ENCODE data around the gene KRTAP10-4.
"Not testable (repeated sequence)": the region's sequence is repeated elsewhere in the genome, so short reads cannot be mapped to it uniquely, and the experiment has no call there.

Gene KRTAP10-4

DNA sequence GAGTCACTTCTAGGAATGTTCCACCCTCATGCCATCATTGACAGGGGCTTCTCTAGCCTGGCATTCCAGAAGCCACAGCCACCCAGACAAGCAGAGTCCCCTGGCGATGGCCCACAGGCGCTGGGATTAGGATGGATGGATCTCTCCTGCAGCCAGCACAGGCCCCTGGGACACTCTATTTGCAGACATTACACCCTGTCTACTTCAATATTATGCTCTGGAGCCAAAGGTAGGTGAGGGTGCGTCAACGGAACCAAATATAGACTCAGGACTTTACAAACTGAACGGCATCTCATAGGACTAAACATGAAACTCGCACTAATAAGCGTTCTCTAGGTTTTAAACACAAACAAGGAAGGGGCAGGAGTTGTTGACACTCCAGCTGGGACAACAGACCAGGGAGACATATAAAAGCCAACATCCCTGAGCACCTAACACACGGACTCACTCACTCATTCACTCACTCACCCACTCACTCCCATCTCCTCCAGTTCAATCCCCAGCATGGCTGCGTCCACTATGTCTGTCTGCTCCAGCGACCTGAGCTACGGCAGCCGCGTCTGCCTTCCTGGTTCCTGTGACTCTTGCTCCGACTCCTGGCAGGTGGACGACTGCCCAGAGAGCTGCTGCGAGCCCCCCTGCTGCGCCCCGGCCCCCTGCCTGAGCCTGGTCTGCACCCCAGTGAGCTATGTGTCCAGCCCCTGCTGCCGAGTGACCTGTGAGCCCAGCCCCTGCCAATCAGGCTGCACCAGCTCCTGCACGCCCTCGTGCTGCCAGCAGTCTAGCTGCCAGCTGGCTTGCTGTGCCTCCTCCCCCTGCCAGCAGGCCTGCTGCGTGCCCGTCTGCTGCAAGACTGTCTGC is 26.8 kb downstream of the KRTAP10-4 start, which contains the start of gene KRTAP10-7:
TSS of gene KRTAP10-7 (plus strand) at position 480 of the 861 bp plus-strand sequence. CDS start at position 505, 25 bp downstream.
- DNase-seq: not testable (repeated sequence)

DNA sequence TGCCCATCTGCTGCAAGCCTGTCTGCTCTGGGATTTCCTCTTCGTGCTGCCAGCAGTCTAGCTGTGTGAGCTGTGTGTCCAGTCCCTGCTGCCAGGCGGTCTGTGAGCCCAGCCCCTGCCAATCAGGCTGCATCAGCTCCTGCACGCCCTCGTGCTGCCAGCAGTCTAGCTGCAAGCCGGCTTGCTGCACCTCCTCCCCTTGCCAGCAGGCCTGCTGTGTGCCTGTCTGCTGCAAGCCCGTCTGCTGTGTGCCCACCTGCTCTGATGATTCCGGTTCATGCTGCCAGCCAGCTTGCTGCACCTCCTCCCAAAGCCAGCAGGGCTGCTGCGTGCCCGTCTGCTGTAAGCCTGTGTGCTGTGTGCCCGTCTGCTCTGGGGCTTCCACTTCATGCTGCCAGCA is 27.6 kb downstream of the KRTAP10-4 start:
- DNase-seq: peak; percentile 55

DNA sequence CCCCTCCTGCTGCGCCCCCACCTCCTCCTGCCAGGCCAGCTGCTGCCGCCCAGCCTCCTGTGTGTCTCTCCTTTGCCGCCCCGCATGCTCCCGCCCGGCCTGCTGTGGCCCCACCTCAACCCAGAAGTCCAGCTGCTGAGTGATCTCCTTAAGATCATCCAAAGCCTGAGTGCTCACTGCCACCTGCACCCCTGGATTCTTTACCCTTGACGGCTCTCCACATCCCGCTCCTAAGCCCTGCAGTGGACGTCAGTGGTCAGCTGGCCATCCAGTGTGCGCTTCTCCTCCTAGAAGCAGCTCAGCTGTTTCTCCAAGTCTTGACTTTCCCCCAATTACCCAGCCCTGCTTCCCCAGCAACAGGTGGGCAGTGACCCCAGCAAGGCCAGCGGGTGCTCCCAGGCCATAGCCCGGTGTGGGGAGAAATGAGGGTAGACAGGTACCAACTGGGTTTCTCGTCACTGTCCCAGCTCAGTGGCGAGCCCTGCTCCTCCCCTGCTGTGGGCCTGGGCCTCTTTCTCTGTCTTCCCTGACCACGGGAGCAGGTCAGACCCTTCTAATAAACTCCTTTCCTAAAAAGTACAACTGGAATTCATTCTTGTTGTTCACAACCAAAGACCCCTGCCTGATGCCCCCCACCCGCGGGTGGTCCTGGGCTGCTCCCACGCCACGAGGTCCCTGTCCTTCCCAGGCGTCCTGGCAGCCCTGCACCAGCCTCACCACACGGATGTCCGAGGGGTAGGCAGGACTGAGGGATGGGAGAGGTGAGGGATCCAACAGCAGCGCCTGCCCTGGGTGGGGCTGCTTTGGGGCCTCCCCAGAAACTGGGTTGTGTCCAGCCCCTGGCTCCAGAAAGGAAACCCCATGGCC is 28.3 kb downstream of the KRTAP10-4 start:
- DNase-seq: no peak

DNA sequence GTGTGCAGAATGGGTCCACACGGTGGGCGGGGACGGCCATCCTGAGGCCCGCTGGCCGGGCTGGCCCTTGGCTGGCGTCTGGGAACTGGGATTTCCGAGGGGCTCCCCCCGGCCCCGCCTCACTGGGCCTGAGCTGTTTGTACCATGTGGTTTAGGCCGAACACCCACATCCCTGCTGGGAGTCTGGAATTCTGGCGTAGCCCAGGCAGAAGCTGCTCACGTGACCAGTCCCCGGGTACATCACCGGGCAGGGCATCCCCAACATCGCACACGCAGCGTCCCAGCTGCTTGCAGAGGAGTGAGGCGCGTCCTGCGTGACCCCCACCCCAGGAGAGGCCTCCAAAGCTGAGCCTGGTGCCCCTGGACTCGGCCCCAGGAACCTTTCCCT is 28.9 kb downstream of the KRTAP10-4 start:
- DNase-seq: no peak

DNA sequence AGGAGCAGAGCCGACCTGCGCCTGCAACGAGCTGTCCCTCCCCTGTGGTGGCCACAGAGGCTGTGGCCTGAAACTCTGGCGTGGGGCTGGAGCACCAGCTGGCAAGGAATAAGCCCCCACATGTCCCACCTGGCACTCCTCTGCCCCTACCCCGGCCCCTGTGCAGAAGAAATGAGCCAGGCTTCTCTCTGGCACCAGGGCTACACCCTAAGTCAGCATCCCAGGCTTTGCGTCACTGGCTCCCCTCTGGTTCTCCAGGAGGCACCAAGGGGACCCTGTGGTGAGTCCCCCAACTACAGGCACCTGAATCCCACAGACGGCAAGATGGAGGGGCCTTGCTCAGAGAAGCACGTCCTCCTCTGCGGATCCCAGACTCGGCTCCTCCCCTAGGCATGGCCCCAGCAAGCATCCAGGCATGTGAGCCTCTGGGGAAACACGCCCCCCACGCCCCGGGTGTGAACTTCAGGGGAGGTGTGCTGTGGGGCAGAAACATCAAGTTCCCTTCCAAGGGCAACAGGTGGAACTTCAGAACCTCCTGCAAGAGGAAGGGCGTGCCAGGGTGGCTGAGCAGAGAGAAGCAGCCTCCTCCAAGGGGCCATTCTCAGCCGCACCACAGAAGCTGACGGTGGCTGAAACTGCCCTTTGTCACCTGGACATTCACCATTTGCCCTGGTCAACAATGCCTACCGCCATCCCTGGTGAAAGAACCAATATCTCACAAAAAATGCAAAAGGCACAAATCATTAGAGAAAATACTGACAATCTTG is 29.8 kb downstream of the KRTAP10-4 start:
- no peak for DNase-seq

DNA sequence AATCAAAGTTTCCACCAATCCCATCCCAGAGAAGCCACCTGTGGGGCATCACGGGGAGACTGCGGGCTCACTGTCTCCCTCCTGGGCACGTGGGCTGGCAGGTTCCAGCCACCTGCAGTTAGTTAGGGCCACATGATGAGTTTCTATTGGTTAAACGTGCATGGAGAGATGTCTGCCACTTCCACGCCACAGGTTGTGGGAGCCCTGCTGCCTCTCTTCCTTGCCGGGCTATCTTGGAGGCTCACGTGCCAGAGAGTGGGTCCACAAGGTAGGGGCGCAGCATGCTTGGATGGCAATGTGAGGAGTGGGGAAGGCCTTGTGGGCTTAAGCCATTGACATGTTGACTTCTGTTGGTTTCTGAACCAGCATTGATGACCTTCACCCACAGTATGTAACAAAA is 30.4 kb downstream of the KRTAP10-4 start:
- no peak for DNase-seq

DNA sequence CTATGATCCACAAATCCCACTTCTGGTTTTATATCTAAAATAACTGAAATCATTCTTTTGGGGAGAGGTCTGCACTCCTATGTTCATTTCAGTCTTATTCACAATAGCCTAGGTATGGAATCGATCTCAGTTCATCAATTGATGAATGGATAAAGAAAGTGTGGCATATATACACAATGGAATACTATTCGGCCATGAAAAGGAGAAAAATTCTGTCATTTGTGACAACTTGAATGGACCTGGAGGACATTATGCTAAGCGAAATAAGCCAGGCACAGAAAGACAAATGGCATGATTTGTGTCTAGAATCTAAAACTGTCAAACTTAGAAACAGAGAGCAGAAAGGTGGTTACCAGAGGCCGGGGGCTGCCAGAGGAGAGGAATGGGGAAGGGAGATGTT is 33.0 kb downstream of the KRTAP10-4 start:
- DNase-seq: no peak

DNA sequence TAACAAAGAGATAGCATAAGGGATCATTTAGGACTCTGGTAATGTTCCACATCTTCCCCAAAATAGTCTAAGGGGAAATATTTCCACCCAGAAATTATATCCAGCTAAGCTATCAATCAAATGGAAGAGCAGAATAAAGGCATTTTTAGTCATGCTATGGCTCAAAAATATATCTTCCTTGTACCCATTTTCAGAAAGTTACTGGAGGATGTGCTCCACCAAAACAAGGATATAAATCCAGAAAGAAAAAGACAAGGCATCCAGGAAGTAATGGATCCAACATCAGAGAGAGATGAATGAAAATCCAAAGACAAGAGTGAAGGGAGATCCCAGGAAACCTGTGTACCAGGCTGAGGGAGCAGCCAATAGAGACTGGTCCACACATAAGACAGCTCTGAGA is 35.7 kb downstream of the KRTAP10-4 start:
- no peak for DNase-seq

DNA sequence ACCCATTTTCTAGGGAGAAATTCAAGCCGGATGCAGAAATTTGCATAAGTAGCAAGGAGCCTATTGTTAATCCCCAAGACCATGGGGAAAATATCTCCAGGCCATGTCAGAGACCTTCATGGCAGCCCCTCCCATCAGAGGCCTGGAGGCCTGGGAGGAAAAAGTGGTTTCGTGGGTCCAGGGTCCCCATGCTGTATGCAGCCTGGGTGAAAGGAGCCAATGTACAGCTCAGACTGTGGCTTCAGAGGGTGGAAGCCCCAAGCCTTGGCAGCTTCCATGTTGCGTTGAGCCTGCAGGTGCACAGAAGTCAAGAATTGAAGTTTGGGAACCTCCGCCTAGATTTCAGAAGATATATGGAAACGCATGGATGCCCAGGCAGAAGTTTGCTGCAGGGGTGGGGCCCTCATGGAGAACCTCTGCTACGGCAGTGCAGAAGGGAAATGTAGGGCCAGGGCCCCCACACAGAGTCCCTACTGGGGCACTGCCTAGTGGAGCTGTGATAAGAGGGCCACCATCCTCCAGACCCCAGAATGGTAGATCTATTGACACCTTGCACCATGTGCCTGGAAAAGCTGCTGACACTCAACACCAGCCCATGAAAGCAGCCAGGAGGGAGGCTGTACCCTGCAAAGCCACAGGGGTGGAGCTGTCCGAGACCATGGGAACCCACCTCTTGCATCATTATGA is 36.8 kb downstream of the KRTAP10-4 start:
- not testable (repeated sequence) for DNase-seq

DNA sequence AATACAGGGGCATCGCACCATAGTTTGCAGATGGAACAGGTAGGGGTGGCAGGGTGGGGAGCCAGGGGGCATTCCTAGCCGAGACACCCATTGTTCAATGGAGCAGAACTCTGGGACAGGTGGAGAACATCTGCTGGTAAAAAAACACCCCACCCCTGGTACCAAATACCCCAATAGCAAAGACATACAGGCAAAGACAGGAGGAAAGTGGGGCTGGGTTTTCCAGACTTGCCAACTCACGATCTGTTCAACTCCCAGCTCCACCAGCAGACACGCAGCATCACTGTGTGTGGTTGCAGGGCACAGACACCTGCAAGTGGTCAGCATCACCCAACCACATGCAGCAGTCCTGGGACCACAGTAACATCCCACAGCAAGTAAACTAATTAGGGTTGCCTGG is 38.0 kb downstream of the KRTAP10-4 start:
- no peak for DNase-seq

DNA sequence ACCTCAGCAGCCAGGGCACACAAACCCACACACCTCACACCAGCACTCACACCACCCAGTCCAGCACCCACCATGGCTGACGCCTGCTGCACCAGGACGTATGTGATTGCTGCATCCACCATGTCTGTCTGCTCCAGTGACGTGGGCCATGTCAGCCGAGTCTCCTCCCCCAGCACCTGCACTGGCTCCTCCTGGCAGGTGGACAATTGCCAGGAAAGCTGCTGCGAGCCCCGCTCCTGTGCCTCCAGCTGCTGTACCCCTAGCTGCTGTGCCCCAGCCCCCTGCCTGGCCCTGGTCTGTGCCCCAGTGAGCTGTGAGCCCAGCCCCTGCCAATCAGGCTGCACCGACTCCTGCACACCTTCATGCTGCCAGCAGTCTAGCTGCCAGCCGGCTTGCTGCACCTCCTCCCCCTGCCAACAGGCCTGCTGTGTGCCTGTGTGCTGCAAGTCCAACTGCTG is 38.5 kb downstream of the KRTAP10-4 start, which contains the start of gene KRTAP10-8:
TSS of gene KRTAP10-8 (plus strand) at position 51 of the 458 bp plus-strand sequence. CDS start at position 73, 22 bp downstream.
- DNase-seq: no peak

DNA sequence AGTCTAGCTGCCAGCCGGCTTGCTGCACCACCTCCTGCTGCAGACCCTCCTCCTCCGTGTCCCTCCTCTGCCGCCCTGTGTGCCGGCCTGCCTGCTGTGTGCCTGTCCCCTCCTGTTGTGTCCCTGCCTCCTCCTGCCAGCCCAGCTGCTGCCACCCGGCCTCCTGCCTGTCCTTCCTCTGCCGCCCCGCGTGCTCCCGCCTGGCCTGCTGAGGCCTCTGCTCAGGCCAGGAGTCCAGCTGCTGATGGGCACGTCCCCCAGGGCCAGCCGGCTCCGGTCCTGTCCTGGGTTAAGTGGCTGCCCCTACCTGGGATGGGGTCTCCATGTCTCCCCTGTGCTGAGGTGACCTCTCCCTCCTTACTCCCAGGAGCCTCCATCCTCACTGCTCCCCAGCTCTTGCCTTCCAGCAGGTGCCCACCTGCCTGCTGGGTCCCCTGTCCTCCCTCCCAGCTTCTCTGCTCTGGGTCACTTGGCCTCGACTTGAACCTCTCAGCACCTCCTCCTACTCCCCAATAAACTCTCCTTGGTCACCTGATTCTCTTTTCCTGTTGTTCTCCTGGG is 39.2 kb downstream of the KRTAP10-4 start:
- no peak for DNase-seq

DNA sequence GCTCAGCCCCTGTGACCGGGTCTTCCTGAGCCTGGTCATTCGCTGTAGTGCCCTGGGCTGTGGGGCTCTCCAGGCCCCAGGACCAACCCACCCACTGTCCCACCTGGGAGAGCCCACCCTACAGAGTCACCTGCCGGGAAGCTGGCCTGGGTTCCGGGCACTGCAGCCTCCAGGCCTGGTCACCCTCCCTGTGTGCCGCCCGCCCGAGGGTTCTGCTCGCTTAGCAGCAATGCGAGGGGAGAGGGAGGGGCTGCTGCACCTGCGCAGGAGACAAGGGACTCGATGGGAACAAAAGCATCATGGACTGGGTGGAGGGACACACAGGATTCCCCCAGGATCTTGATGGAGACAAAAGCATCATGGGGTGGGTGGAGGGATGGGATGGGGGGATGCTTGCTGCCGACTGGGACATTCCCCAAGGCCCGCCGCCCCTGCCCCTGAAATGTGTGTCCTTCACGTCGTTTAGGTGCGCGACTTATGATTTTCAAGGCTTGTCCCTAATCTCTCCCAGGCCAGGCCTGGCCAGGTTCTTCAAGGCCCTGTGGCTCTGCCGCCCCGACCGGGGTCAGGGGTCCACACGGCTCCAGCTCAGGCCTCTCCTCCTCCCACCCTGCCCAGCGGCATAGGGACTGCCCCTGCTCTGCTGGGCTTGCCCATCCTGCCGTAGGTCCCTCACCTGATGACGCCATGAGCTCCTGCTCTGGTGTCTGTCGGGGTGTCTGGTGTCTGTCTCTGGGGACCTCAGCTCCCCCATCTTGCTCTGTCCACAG is 40.0 kb downstream of the KRTAP10-4 start:
- DNase-seq: no peak

DNA sequence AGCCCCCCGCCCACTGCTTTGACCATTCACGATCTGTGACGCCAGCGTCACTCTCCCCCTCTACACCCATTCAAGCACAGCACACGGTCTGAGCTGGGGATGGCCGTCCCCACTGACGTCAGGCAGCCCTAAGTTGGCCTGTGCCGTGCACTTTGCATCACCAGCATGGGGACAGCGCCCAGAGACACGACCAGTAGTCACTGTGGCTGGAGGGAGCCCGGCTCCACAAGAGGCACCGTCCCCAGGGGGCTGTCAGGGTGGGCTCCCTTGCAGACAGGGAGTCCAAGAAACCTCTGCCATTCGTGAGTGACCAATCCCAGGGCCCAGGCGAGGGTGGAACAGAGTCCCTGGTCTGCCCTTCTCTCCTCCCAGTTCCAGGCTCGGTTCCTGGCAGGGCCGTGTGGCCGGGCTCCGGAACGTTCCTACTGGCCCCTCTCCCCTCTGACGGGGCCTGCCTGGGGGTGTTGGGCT is 40.7 kb downstream of the KRTAP10-4 start:
- no peak for DNase-seq

DNA sequence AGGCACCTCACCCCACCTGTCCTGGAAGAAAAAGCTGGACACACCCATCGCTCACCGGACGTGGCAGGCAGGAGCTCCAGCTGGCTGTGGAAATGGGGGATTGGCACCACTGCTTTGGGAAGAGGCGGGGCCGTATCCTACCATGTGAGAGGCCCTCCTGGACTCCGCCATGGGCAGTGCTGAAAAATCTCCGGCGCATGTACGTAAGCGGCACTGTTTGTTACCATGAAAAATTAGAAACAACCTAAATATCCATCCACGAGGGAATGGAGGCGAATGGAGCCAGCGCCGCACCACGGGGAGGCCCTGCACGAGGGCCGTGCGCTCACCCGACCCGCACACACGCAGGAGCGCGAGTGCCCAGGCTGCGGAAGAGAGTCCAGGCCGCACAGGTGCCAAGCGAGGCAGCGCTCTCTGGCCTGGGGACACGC is 41.4 kb downstream of the KRTAP10-4 start:
- no peak for DNase-seq

DNA sequence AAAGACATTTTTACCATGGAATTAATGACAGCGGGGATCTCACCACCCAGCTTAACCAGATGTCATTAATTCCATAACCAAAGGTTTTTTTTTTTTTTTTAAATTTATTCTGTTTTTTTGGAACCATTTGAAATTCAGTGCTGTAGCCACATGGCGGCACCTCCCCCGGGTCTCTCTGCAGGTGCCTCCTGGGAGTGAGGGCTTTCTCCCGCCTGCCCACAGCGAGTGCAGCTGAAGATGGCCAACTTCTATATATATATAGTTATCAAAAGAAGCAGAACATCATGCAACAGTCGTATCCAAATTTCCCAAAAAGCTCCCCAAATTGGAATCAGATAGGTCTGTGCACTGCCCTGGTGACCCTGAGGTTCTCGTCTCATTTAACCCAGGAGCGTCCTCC is 41.9 kb downstream of the KRTAP10-4 start:
- DNase-seq: no peak

DNA sequence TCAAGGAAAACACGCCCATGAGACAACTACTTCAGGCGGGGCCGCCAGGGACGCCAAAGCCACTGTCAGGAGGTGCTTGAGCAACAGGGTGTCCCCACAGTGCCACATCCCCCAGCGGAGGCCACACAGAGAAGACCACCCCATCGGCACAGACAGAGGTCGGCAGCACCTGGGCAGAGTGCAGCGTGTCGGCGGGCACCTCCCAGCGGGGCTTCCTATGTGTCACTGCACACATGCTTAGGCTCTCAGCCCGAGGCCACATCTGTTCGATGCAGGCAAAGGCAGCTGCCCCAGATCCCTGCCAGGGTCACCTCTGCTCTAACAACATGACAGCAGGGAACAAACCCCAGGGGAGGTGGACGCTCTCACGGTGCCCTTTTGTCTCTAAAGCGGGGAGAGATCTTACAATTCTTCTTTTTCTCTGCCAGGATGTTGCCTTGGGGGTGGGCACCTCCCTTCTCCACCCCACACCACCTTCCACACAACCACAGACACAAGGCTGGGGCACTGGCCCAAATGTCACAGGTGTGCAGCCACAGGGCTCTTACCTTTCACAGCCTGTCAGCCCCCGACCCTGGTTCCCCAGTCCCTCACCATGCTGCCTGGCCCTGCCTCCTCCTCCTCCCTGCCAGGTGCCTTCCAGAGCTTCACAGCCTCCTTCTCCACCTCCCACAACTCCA is 42.5 kb downstream of the KRTAP10-4 start:
- peak; percentile 30 for DNase-seq

DNA sequence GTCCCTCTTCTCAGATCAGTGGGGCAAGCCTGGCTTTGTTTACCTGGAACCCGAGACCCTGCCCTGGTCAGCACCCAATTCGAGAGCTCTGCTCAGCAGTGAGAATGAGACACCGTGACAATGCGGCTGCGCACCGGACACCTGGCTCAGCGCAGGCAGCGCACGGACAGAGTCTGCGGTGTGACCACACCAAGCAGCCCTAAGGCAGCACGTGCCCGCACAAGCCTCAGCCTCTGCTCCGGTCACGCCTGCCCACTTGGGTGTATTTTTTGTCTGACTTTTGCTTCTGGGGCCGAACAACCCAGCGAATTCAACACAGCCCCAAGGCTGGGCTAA is 43.0 kb downstream of the KRTAP10-4 start:
- DNase-seq: no peak

DNA sequence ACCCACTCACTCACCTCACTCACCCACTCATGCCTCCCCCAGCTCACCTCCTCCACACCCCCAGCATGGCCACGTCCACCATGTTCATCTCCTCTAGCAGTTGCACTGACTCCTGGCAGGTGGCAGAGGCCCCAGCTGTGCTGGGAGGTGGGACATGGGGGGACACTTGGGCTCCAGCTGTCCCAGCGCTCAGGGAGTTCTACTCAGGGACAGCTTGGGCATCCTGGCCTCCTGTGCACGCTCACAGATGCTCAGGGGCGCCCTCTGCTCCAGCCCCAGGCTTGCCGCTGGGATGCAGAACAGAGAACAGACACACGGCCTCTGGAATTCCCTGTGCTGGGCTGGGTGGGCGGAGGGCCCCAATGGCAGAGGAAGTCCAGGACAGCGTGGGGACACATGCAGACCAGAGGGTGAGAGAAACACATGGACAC is 43.6 kb downstream of the KRTAP10-4 start:
- no peak for DNase-seq

DNA sequence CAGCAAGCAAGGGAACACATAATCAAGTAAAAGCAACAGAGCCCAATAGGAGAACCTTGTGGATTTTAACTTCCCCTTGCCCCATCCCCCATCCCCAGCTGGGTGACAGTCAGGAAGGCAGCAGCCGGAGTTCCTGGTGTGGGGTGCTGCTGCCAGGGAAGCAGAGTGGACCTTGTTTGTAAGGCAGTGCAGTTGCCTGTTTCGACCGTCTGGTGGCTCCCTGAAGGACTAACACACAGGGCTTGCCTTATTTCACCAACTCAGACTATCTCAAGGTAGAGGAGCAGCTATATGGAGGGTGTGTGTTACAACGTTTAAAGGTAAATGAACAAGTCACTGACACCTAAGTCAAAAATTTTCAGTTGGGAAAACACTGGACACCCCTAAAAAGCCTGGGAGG is 45.0 kb downstream of the KRTAP10-4 start:
- DNase-seq: no peak

Measured in NCI-H1694 treated with DMSO at 0.1 percent for 48 hours (cell line).